NCI-H1105 treated with DMSO at 0.1 percent for 48 hours (cell line): Measurements from ENCODE around the gene C17orf58.

Experiments used
- DNase-seq: peaks from one replicate; lab custom pipeline; 2025; lab: John Stamatoyannopoulos, UW

C17orf58 gene

GRCh38 chr17:67959510-67959909, 36.8 kb downstream of the C17orf58 start:
- DNase-seq: no peak

GRCh38 chr17:67950945-67951344, 45.3 kb downstream of the C17orf58 start:
- no peak for DNase-seq

- DNase-seq: no peak
Observed at GRCh38 chr17:67947325-67947813, 48.9 kb downstream of the C17orf58 start.

GRCh38 chr17:67946513-67946912, 49.8 kb downstream of the C17orf58 start:
- DNase-seq: no peak

GRCh38 chr17:67944035-67944434, 52.2 kb downstream of the C17orf58 start:
- DNase-seq: no peak

GRCh38 chr17:67942810-67943209, 53.5 kb downstream of the C17orf58 start:
- DNase-seq: no peak
